ENCODE results near the gene BRAP. TPM values are rescaled to one million over a fixed set of nuclear protein-coding genes. Genes with fewer than 3 reads are reported as not detected.
A peak's percentile ranks its signal among the peaks of the same experiment; 100 is the strongest.
"Not testable (repeated sequence)": the region's sequence is repeated elsewhere in the genome, so short reads cannot be mapped to it uniquely, and the experiment has no call there.

The BRAP gene
- total RNA-seq, 3 donors from 2014 or later (not counting 1 experiment from before 2014, with no cell fraction given), result 24.6 to 28.8 (median 27.8) TPM

DNA sequence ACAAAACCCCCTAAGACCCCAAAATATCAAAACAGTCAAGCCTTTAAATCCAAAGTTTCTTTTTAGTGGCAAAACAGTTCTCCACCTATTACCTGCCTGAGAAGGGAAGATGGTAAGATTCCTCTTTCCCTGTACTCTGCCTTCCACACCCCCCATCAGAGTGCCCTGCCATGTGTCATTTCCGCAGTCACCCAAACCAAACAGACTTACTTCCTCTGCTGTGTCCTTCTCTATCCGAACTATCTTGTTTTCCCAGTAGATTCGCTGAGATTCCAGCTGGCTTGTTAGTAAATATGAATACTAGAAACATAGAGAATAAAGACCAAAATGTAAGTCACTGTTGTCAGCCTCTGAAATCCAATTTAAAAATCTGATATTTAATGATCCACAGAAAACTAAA is 30.4 kb downstream of the BRAP start:
- WGBS (ENCODE audit: insufficient coverage), result 100% methylated on average over 2 of the region's 3 CpGs
- peaks cover 64% of the 10 kb centered on the region for H3K36me3 ChIP-seq (ENCODE audit: control insufficient read depth, insufficient read depth, low read length)
- peaks cover 0 to 5% of the 10 kb centered on the region in 2 donors for H3K4me1 Mint-ChIP-seq

GRCh38 chr12:111653596-111653995 is 32.2 kb downstream of the BRAP start:
- H3K4me1 ChIP-seq (ENCODE audit: control insufficient read depth, insufficient read depth, low read length), result no peaks in the 10 kb centered on the region
- H3K36me3 ChIP-seq (ENCODE audit: control insufficient read depth, insufficient read depth, low read length), result peaks cover 59% of the 10 kb centered on the region
- no peak for TF ChIP-seq CTCF (IDR thresholded peaks at IDR 0.05)
- no peaks in the 10 kb centered on the region for H3K27me3 ChIP-seq (ENCODE audit: control insufficient read depth, insufficient read depth, low read length)
- no peaks in the 10 kb centered on the region for H3K27me3 Mint-ChIP-seq (ENCODE audit: low read depth in 2 of 2)
- no peak for DNase-seq
- H3K4me3 ChIP-seq (ENCODE audit: low read length), result no peak overlapping the region
- intact Hi-C loops (cut with micrococcal nuclease), result no loop called here
- H3K27ac ChIP-seq (ENCODE audit: low read length), result no peak overlapping the region
- peaks cover 11% of the 10 kb centered on the region for H3K36me3 Mint-ChIP-seq
- WGBS (ENCODE audit: insufficient coverage), result 97% methylated on average over 6 of the region's 6 CpGs
- H3K9me3 ChIP-seq (ENCODE audit: control insufficient read depth, insufficient read depth, low read length), result no peaks in the 10 kb centered on the region
- peaks cover 0 to 5% of the 10 kb centered on the region in 2 donors for H3K4me1 Mint-ChIP-seq
- ATAC-seq, result no peak
- no peak overlapping the region for H3K27ac Mint-ChIP-seq
- H3K4me3 Mint-ChIP-seq, result no peak overlapping the region
- H3K9me3 Mint-ChIP-seq, result no peaks in the 10 kb centered on the region

More for the DNA sequence above, 30.4 kb downstream of the BRAP start:
- ATAC-seq (no peak), DNase-seq (no peak)
- H3K9me3 Mint-ChIP-seq, result no peaks in the 10 kb centered on the region
- Histone ChIP-seq H3K27me3 (ENCODE audit: control insufficient read depth, insufficient read depth, low read length) (no peaks in the 10 kb centered on the region), H3K9me3 (ENCODE audit: control insufficient read depth, insufficient read depth, low read length) (no peaks in the 10 kb centered on the region), H3K4me1 (ENCODE audit: control insufficient read depth, insufficient read depth, low read length) (no peaks in the 10 kb centered on the region), H3K4me3 (ENCODE audit: low read length) (no peak overlapping the region), H3K27ac (ENCODE audit: low read length) (no peak overlapping the region)
- H3K36me3 Mint-ChIP-seq, result peaks cover 17% of the 10 kb centered on the region
- H3K27me3 Mint-ChIP-seq (ENCODE audit: low read depth in 2 of 2), result no peaks in the 10 kb centered on the region
- TF ChIP-seq CTCF (IDR thresholded peaks at IDR 0.05), result no peak
- intact Hi-C loops (cut with micrococcal nuclease), result no loop called here
- H3K4me3 Mint-ChIP-seq, result no peak overlapping the region
- peak overlapping the region in 1 of 2 donors; percentile 40 for H3K27ac Mint-ChIP-seq

- H3K4me3 Mint-ChIP-seq; H3K27ac Mint-ChIP-seq; H3K4me1 ChIP-seq (ENCODE audit: control insufficient read depth, insufficient read depth, low read length); H3K27me3 Mint-ChIP-seq (ENCODE audit: low read depth in 2 of 2); H3K9me3 ChIP-seq (ENCODE audit: control insufficient read depth, insufficient read depth, low read length); H3K27me3 ChIP-seq (ENCODE audit: control insufficient read depth, insufficient read depth, low read length); ATAC-seq; H3K9me3 Mint-ChIP-seq; H3K4me1 Mint-ChIP-seq; H3K36me3 Mint-ChIP-seq; H3K27ac ChIP-seq (ENCODE audit: low read length); intact Hi-C loops (cut with micrococcal nuclease); H3K4me3 ChIP-seq (ENCODE audit: low read length); DNase-seq: not testable (repeated sequence)
- H3K36me3 ChIP-seq (ENCODE audit: control insufficient read depth, insufficient read depth, low read length), result peaks cover 57% of the 10 kb centered on the region
- WGBS (ENCODE audit: insufficient coverage), result 99% methylated on average over 9 of the region's 9 CpGs
These were observed 33.2 kb downstream of the BRAP start for GRCh38 chr12:111652530-111652929.

DNA sequence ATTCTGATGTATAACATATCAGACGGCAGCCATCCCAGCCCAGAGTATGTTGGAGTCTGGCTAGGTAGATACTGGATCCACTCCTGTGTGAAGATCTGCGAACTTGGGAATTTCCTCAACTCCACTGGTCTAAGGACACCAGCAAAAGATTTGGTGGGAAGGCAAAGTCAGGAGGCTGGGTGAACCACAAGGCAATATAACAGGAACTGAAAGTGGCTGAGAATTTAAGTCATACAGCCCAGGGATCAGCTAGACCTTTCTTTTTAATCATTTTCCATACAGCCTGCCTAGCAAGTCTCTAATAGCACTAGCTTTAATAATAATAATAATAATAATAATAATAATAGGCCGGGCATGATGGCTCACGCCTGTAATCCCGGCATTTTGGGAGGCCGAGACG is 34.8 kb downstream of the BRAP start:
- no peak overlapping the region for H3K27ac Mint-ChIP-seq
- WGBS (ENCODE audit: insufficient coverage), result 97% methylated on average over 7 of the region's 7 CpGs
- no peaks in the 10 kb centered on the region for H3K9me3 Mint-ChIP-seq
- H3K27me3 ChIP-seq (ENCODE audit: control insufficient read depth, insufficient read depth, low read length), result no peaks in the 10 kb centered on the region
- H3K4me3 Mint-ChIP-seq, result no peak overlapping the region
- no peaks in the 10 kb centered on the region for H3K4me1 ChIP-seq (ENCODE audit: control insufficient read depth, insufficient read depth, low read length)
- H3K4me1 Mint-ChIP-seq, result peaks cover 0 to 10% of the 10 kb centered on the region in 2 donors
- intact Hi-C loops (cut with micrococcal nuclease), result no loop called here
- DNase-seq (no peak), ATAC-seq (no peak)
- no peaks in the 10 kb centered on the region for H3K9me3 ChIP-seq (ENCODE audit: control insufficient read depth, insufficient read depth, low read length)
- no peak for TF ChIP-seq CTCF (IDR thresholded peaks at IDR 0.05)
- H3K27me3 Mint-ChIP-seq (ENCODE audit: low read depth in 2 of 2), result no peaks in the 10 kb centered on the region
- peaks cover 15% of the 10 kb centered on the region for H3K36me3 Mint-ChIP-seq
- H3K27ac ChIP-seq (ENCODE audit: low read length), result no peak overlapping the region
- H3K4me3 ChIP-seq (ENCODE audit: low read length), result no peak overlapping the region
- H3K36me3 ChIP-seq (ENCODE audit: control insufficient read depth, insufficient read depth, low read length), result peaks cover 63% of the 10 kb centered on the region

All from natural killer cell (primary cell).